Transverse colon (tissue), 4 donors: Measurements from ENCODE around the gene THSD4. TPM values are rescaled to one million over a fixed set of nuclear protein-coding genes. Genes with fewer than 3 reads are reported as not detected.
A peak's percentile ranks its signal among the peaks of the same experiment; 100 is the strongest.

Source experiments
- DNase-seq: peaks from one replicate; pipeline ENCODE4 v3.0.0-alpha.2; 2019
- H3K27ac ChIP-seq, 4 donors: fragments of 200-600 bp; sonication (generic); 2 replicates each; pipeline ENCODE4 v1.5.1; 2016 to 2018; ENCODE audit warnings: inconsistent platforms in 4 of 4
- H3K27me3 ChIP-seq: fragments of 200-600 bp; sonication (generic); 2 replicates; pipeline ENCODE4 v1.5.1; 2017; ENCODE audit warnings: inconsistent platforms
- H3K36me3 ChIP-seq, 4 donors: fragments of 200-600 bp; sonication (generic); 2 replicates each; pipeline ENCODE4 v1.5.1; 2017 to 2019; ENCODE audit warnings: inconsistent platforms in 4 of 4
- H3K4me1 ChIP-seq, 4 donors: fragments of 200-600 bp; sonication (generic); 2 replicates each; pipeline ENCODE4 v1.5.1; 2017 to 2020; ENCODE audit warnings: inconsistent platforms in 4 of 4
- H3K4me3 ChIP-seq, 4 donors: fragments of 200-600 bp; sonication (generic); 1 replicate in 1 of 4; 2 replicates in 3 of 4; pipeline versions ENCODE4 v1.5.1 to v1.6.1; 2017 to 2019; ENCODE audit warnings: inconsistent platforms in 4 of 4
- H3K9me3 ChIP-seq, 2 donors: fragments of 200-600 bp; sonication (generic); 2 replicates each; pipeline ENCODE4 v1.5.1; 2017 to 2019; ENCODE audit warnings: inconsistent platforms in 2 of 2
- EP300 ChIP-seq: sonication (generic); formaldehyde crosslinking; IDR thresholded peaks from one replicate; pipeline ENCODE4 v1.6.1; 2017; ENCODE audit warnings: antibody characterized with exemption, low read depth
- POLR2A ChIP-seq: fragments of 450-650 bp; IDR thresholded peaks from one replicate; pipeline ENCODE4 v1.6.1; 2016; ENCODE audit warnings: antibody characterized with exemption, mild to moderate bottlenecking, moderate library complexity
- POLR2AphosphoS5 ChIP-seq, 3 donors: sonication (generic); formaldehyde crosslinking; IDR thresholded peaks; one replicate each; pipeline ENCODE4 v1.6.1; 2016; ENCODE audit warnings: antibody characterized with exemption in 3 of 3
- WGBS, 2 donors: methylation state at CpG; one replicate each; pipeline ENCODE4 v1.1.5; 2018; ENCODE audit warnings: low coverage in 1 of 2; 5-methylcytosine and 5-hydroxymethylcytosine counted together
- in situ Hi-C, 4 donors: fragments of 200-750 bp; cut with MboI; loops; one replicate each; pipeline versions ENCODE4 v1.15.0 to v1.15.1; 2017; ENCODE audit warnings: low sequenced_read_pairs in 3 of 4, low pct_ligation_motif_present in 1 of 4, low pct_unique_long_range_greater_than_20kb in 1 of 4
- intact Hi-C: fragments of 100-400 bp; cut with DNase I; formaldehyde crosslinking; loops from one replicate; pipeline ENCODE4 v1.15.1; 2023; ENCODE audit warnings: low total_unique reads
- total RNA-seq, 4 donors: library from RNA; depleted of rRNA; stranded (reverse); fragments of >200 nt; gene quantifications; one replicate each; pipeline ENCODE4 v1.1.0, GENCODE V29; 2016
- TF ChIP-seq, protein P1 (sequence below), 5 experiments: fragments of 200-600 bp in 3 of 5; fragments of 450-650 bp in 2 of 5; sonication (generic) in 3 of 5; IDR thresholded peaks; 1 replicate in 2 of 5; 2 replicates in 3 of 5; pipeline ENCODE4 v1.5.1; 2016 to 2017; ENCODE audit warnings: antibody characterized with exemption in 5 of 5, inconsistent platforms in 3 of 5, mild to moderate bottlenecking in 2 of 5, moderate library complexity in 1 of 5

THSD4 gene
- total RNA-seq, 4 donors from 2014 or later: 13.3 to 57.2 (median 47.4) TPM

DNA sequence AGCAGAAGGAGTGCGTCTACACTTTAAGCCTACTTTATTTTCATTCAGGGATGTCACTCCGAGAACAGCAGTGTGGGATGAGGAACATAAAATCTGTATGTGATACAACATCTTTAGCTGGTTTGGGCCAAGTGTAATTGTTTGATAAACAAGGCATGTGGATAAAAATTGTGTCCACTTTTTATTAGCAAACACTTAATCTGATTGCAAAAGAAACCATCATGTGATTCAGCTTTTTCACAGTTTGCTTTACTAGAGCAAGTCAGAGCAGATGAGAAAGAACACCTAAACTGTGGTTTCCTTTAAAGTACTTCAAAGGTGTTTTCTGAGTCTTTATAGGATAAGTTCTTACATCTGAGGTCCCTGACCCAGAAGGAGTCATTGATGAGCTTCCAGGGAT, 237.9 kb downstream of the THSD4 start:
- no peaks in the 10 kb centered on the region for H3K27me3 ChIP-seq
- H3K4me3 ChIP-seq: no peak overlapping the region
- H3K4me1 ChIP-seq: peaks cover 0 to 18% (median 12%) of the 10 kb centered on the region in 4 donors
- no peak for TF ChIP-seq POLR2A
- TF ChIP-seq, protein P1, sequence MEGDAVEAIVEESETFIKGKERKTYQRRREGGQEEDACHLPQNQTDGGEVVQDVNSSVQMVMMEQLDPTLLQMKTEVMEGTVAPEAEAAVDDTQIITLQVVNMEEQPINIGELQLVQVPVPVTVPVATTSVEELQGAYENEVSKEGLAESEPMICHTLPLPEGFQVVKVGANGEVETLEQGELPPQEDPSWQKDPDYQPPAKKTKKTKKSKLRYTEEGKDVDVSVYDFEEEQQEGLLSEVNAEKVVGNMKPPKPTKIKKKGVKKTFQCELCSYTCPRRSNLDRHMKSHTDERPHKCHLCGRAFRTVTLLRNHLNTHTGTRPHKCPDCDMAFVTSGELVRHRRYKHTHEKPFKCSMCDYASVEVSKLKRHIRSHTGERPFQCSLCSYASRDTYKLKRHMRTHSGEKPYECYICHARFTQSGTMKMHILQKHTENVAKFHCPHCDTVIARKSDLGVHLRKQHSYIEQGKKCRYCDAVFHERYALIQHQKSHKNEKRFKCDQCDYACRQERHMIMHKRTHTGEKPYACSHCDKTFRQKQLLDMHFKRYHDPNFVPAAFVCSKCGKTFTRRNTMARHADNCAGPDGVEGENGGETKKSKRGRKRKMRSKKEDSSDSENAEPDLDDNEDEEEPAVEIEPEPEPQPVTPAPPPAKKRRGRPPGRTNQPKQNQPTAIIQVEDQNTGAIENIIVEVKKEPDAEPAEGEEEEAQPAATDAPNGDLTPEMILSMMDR (IDR thresholded peaks at IDR 0.05): no peak
- no peak for TF ChIP-seq POLR2AphosphoS5 (IDR thresholded peaks at IDR 0.05)
- TF ChIP-seq EP300: no peak
- intact Hi-C loops (no loop called here), in situ Hi-C loops (no loop called here)
- H3K36me3 ChIP-seq: no peaks in the 10 kb centered on the region
- 61 to 80% methylated on average over 2 of the region's 2 CpGs for WGBS, 2 donors
- no peak for DNase-seq
- no peaks in the 10 kb centered on the region for H3K9me3 ChIP-seq
- peak overlapping the region in 2 of 4 donors; percentile 12 to 22 for H3K27ac ChIP-seq

GRCh38 chr15:71355268-71355667, 240.0 kb downstream of the THSD4 start:
- H3K27me3 ChIP-seq: no peaks in the 10 kb centered on the region
- H3K4me3 ChIP-seq: no peak overlapping the region
- H3K27ac ChIP-seq: no peak overlapping the region
- intact Hi-C loops (no loop called here), in situ Hi-C loops (no loop called here)
- TF ChIP-seq EP300 (no peak), POLR2A (no peak), POLR2AphosphoS5 (IDR thresholded peaks at IDR 0.05) (no peak)
- TF ChIP-seq, protein P1 (IDR thresholded peaks at IDR 0.05): no peak
- peaks cover 0 to 17% (median 12%) of the 10 kb centered on the region in 4 donors for H3K4me1 ChIP-seq
- no peaks in the 10 kb centered on the region for H3K36me3 ChIP-seq
- H3K9me3 ChIP-seq: no peaks in the 10 kb centered on the region
- no peak for DNase-seq
- WGBS, 2 donors: 85 to 89% methylated on average over 3 of the region's 3 CpGs

DNA sequence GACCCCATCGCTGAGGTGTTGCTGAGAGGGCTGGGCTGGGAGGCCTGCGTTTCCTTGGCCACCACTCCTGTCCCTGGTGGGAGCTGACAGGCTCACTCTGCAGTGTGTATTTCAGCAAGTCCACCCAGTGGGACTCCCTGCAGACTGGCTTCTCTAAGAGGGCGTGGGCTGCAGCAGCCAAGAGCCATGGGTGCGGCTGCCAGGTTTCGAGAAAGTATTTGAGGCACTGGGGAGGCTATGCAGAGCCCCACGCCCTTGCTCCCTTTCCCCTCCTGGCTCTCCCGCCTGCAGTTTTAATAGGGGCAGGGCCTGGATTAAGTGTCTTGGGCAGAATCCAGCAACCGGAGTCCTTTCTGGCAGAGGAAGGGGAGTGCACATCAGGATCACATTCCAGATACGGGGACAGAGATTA, 242.1 kb downstream of the THSD4 start:
- Histone ChIP-seq H3K27me3 (no peaks in the 10 kb centered on the region), H3K36me3 (no peaks in the 10 kb centered on the region), H3K27ac (no peak overlapping the region), H3K4me3 (no peak overlapping the region), H3K9me3 (no peaks in the 10 kb centered on the region), H3K4me1 (peaks cover 0 to 16% (median 11%) of the 10 kb centered on the region in 4 donors)
- intact Hi-C loops: no loop called here
- peak; percentile 59 for DNase-seq
- 38% methylated on average over 9 of the region's 9 CpGs; no CpG with 5 or more reads in 1 of the 2 donors for WGBS, 2 donors
- in situ Hi-C loops: no loop called here
- no peak for TF ChIP-seq EP300
- TF ChIP-seq POLR2A: no peak
- no peak for TF ChIP-seq POLR2AphosphoS5 (IDR thresholded peaks at IDR 0.05)
- TF ChIP-seq, protein P1 (IDR thresholded peaks at IDR 0.05): no peak

DNA sequence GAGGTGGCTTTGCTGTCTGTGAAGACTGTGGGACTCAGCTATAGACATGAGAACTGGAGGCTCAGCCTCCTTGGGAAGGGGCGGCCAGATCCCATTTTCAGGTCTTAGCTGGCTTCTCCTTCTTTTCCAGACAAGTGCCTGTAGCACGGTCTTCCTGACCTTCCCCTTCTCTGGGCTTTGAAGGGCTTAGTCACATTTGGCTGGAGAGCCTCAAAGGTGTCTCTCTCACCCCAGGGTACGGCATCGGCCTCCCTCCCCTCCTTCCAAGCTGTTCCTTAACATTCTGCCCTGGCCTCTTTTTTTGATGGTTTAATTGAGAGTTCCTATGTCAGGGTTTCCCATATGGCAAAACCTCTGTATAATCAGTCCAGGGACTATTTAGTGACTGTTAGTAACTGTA, 242.7 kb downstream of the THSD4 start:
- H3K9me3 ChIP-seq: no peaks in the 10 kb centered on the region
- 92% methylated on average over 2 to 4 of the region's 4 CpGs for WGBS, 2 donors
- TF ChIP-seq, protein P1 (IDR thresholded peaks at IDR 0.05): no peak
- TF ChIP-seq POLR2A (no peak), EP300 (no peak), POLR2AphosphoS5 (IDR thresholded peaks at IDR 0.05) (no peak)
- no peak overlapping the region for H3K4me3 ChIP-seq
- no peaks in the 10 kb centered on the region for H3K36me3 ChIP-seq
- no peak for DNase-seq
- H3K27me3 ChIP-seq: no peaks in the 10 kb centered on the region
- intact Hi-C loops: no loop called here
- H3K27ac ChIP-seq: no peak overlapping the region
- H3K4me1 ChIP-seq: peaks cover 0 to 16% (median 11%) of the 10 kb centered on the region in 4 donors
- in situ Hi-C loops: no loop called here
